Aortic smooth muscle cell (primary cell): ENCODE measurements around the gene ZNF575. TPM values are rescaled to one million over a fixed set of nuclear protein-coding genes. Genes with fewer than 3 reads are reported as not detected.

ENCODE experiments used
- total RNA-seq: library from RNA; depleted of rRNA; stranded (reverse); fragments of >200 nt; gene quantifications from 2 replicates; pipeline ENCODE4 v1.2.3, GENCODE V29; 2014

Gene ZNF575
- total RNA-seq = 0.25 and 0.26 TPM in 2 replicates

GRCh38 chr19:43532962-43533545 lies at the start of gene ZNF575:
Gene ZNF575, plus strand, starts transcription at chr19:43533188. Its CDS starts 1,235 bp downstream, at chr19:43534423.

GRCh38 chr19:43504426-43505185 lies 28.4 kb upstream of the ZNF575 start, which contains the start of gene PHLDB3:
Gene PHLDB3, minus strand, starts transcription at chr19:43504746. Its CDS starts 628 bp downstream, at chr19:43504118.

GRCh38 chr19:43526884-43527859 lies 5.8 kb upstream of the ZNF575 start, which contains the start of gene ETHE1:
Gene ETHE1, minus strand, starts transcription at chr19:43527201. Its CDS starts 24 bp downstream, at chr19:43527177.

GRCh38 chr19:43575156-43575950 lies 42.4 kb downstream of the ZNF575 start, which contains the start of the genes PINLYP and XRCC1:
Gene PINLYP, plus strand, starts transcription at chr19:43575801. Its CDS starts 1,391 bp downstream, at chr19:43577192.
Gene XRCC1, minus strand, starts transcription at chr19:43575527. Its CDS starts 69 bp downstream, at chr19:43575458.

Other genes with a start within 250 kb of the ZNF575 start
- gene CD177, start 179.5 kb upstream of the ZNF575 start, total RNA-seq = not detected in 2 replicates
- not detected in 2 replicates for gene TEX101, start 118.3 kb upstream of the ZNF575 start, total RNA-seq
- 0.13 TPM in 1 of 2 replicates, not detected in the other for gene LYPD3, start 67.6 kb upstream of the ZNF575 start, total RNA-seq
- gene PHLDB3, start 28.4 kb upstream of the ZNF575 start, total RNA-seq = 9.0 and 13.4 TPM in 2 replicates
- gene ETHE1, start 6.0 kb upstream of the ZNF575 start, total RNA-seq = 95.8 and 104 TPM in 2 replicates
- 14.1 and 14.7 TPM in 2 replicates for gene XRCC1, start 42.3 kb downstream of the ZNF575 start, total RNA-seq
- gene PINLYP, start 42.6 kb downstream of the ZNF575 start, total RNA-seq = 2.2 and 5.3 TPM in 2 replicates
- gene IRGQ, start 62.9 kb downstream of the ZNF575 start, total RNA-seq = 18.8 and 21.5 TPM in 2 replicates
- 8.3 and 9.1 TPM in 2 replicates for gene ZNF576, start 63.4 kb downstream of the ZNF575 start, total RNA-seq
- 0.06 TPM in 1 of 2 replicates, not detected in the other for gene SRRM5, start 78.9 kb downstream of the ZNF575 start, total RNA-seq
- gene ZNF428, start 86.4 kb downstream of the ZNF575 start, total RNA-seq = 39.4 and 43.3 TPM in 2 replicates
- gene CADM4, start 106.7 kb downstream of the ZNF575 start, total RNA-seq = 0.68 and 1.1 TPM in 2 replicates
- 73.4 and 124 TPM in 2 replicates for gene PLAUR, start 137.0 kb downstream of the ZNF575 start, total RNA-seq
- gene IRGC, start 182.9 kb downstream of the ZNF575 start, total RNA-seq = not detected in 2 replicates
- gene SMG9, start 221.8 kb downstream of the ZNF575 start, total RNA-seq = 9.9 and 13.9 TPM in 2 replicates
- gene KCNN4, start 247.8 kb downstream of the ZNF575 start, total RNA-seq = 10.4 and 12.2 TPM in 2 replicates